Measurements from ENCODE around the gene MYRIP. TPM values are rescaled to one million over a fixed set of nuclear protein-coding genes. Genes with fewer than 3 reads are reported as not detected.

Gene MYRIP
- total and polyA plus RNA-seq, 10 of the 15 experiments (the other 5 are each of a cell fraction or from before 2014, with no cell fraction given) = 0.03 to 0.08 (median 0.04) TPM; not detected in 6

DNA sequence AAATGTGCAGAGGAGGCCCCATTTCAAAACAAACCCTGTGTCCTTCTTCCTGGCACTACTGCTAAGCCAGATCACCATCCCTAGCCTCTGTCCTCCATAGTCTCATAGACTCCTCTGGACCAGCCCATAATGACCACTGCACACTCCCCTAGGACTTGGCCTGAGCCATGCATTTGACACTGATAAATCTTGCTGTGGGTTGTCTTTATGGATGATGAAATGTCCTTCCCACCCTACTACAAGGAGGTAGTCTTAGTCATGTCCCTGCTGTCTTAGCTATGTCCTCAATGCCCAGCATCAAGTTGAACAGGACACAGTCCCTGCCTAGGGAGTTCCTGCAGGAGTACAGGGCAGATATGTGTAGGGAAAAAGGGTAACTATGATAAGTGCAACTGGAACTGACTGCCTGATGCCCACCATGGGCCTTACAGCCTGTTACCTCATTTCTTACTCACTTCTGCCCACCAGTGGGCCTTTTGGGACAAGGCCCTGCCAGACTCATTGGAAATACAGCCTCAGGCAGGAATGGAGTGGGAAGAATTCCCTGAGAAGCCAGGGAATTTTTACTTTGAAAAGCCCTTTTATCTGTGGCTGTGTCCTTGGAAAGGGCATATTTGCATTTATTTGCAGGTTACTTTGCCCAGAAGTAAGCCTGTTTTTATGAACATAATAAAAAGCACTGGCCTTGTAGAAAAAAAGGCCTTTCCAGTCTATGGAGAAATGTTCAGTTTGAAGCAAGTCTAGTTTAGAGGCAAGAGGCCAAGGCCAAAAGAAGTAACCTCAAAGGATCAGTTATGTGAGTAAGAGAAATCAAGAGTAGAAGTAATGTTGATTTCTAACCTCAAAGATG is 300.5 kb downstream of the MYRIP start:
- no peak overlapping the region for H3K4me2 ChIP-seq (ENCODE audit: control insufficient read depth, insufficient read depth)
- no peak overlapping the region for H3K27ac ChIP-seq (ENCODE audit: control insufficient read depth, insufficient read depth)
- no peak overlapping the region for H2AFZ ChIP-seq (ENCODE audit: control insufficient read depth, low read depth, low read length)
- intact Hi-C loops (cut with micrococcal nuclease; ENCODE audit: unreplicated experiment) = no loop called here
- ChIA-PET POLR2A (no interaction called here), RAD21 (ENCODE audit: unreplicated experiment) (no interaction called here), CTCF (no interaction called here), SMC1A (ENCODE audit: uncharacterized antibody, unreplicated experiment) (no interaction called here)
- no peak overlapping the region for H3K4me3 ChIP-seq
- ATAC-seq = no peak
- no peak overlapping the region for H3K9ac ChIP-seq (ENCODE audit: control insufficient read depth, insufficient read depth, low read length)
- H4K20me1 ChIP-seq (ENCODE audit: control insufficient read depth, insufficient read depth) = no peaks in the 10 kb centered on the region
- TF ChIP-seq SMC3 (IDR thresholded peaks at IDR 0.05; ENCODE audit: borderline replicate concordance, low read length) = no peak
- no peak for TF ChIP-seq SREBF2 (IDR thresholded peaks at IDR 0.05; ENCODE audit: low read length)
- no peak for TF ChIP-seq SRF (IDR thresholded peaks at IDR 0.05; ENCODE audit: low read depth in 2 of 2, low read length in 2 of 2)
- no peak for TF ChIP-seq FOXM1 (IDR thresholded peaks at IDR 0.05; ENCODE audit: low read depth, low read length)
- TF ChIP-seq SREBF1 (IDR thresholded peaks at IDR 0.05; ENCODE audit: low read length) = no peak
- TF ChIP-seq, protein P1, sequence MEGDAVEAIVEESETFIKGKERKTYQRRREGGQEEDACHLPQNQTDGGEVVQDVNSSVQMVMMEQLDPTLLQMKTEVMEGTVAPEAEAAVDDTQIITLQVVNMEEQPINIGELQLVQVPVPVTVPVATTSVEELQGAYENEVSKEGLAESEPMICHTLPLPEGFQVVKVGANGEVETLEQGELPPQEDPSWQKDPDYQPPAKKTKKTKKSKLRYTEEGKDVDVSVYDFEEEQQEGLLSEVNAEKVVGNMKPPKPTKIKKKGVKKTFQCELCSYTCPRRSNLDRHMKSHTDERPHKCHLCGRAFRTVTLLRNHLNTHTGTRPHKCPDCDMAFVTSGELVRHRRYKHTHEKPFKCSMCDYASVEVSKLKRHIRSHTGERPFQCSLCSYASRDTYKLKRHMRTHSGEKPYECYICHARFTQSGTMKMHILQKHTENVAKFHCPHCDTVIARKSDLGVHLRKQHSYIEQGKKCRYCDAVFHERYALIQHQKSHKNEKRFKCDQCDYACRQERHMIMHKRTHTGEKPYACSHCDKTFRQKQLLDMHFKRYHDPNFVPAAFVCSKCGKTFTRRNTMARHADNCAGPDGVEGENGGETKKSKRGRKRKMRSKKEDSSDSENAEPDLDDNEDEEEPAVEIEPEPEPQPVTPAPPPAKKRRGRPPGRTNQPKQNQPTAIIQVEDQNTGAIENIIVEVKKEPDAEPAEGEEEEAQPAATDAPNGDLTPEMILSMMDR (IDR thresholded peaks at IDR 0.05 in 2 of 3, conservative IDR thresholded peaks at IDR 0.05 in 1 of 3; ENCODE audit: control insufficient read depth in 2 of 3, extremely low read depth in 1 of 3, insufficient read depth in 1 of 3, low read depth in 3 of 3, low read length in 3 of 3) = peak in 2 of 3 experiments; percentile 9 to 19; a peak in 2 of 6 replicates
- TF ChIP-seq, protein P2, sequence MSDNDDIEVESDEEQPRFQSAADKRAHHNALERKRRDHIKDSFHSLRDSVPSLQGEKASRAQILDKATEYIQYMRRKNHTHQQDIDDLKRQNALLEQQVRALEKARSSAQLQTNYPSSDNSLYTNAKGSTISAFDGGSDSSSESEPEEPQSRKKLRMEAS (IDR thresholded peaks at IDR 0.05; ENCODE audit: low read depth, low read length) = no peak
- H3K9me3 ChIP-seq (replicated peaks; ENCODE audit: control insufficient read depth, insufficient read depth, low read length) = no peaks in the 10 kb centered on the region
- in situ Hi-C loops (cut with MboI) = no loop called here
- H3K36me3 ChIP-seq (ENCODE audit: control insufficient read depth in 2 of 2, insufficient read depth in 2 of 2, low read length in 1 of 2) = no peaks in the 10 kb centered on the region
- DNase-seq (ENCODE audit: low read depth, low spot score) = no peak
- H3K79me2 ChIP-seq (ENCODE audit: control insufficient read depth, insufficient read depth, low read length) = no peaks in the 10 kb centered on the region
- no TSS peak for BruUV-seq (replicated peaks)
- H3K27me3 ChIP-seq (replicated peaks in 1 of 2; ENCODE audit: control insufficient read depth in 2 of 2, insufficient read depth in 2 of 2, low read length in 1 of 2) = no peaks in the 10 kb centered on the region
- FAIRE-seq = no peak
- H3K4me1 ChIP-seq (ENCODE audit: control insufficient read depth, insufficient read depth, low read length) = no peaks in the 10 kb centered on the region

Measured in GM12878 (cell line).